Measurements from ENCODE around the gene F13B.
"Not testable (repeated sequence)": the region's sequence is repeated elsewhere in the genome, so short reads cannot be mapped to it uniquely, and the experiment has no call there.

The F13B gene

DNA sequence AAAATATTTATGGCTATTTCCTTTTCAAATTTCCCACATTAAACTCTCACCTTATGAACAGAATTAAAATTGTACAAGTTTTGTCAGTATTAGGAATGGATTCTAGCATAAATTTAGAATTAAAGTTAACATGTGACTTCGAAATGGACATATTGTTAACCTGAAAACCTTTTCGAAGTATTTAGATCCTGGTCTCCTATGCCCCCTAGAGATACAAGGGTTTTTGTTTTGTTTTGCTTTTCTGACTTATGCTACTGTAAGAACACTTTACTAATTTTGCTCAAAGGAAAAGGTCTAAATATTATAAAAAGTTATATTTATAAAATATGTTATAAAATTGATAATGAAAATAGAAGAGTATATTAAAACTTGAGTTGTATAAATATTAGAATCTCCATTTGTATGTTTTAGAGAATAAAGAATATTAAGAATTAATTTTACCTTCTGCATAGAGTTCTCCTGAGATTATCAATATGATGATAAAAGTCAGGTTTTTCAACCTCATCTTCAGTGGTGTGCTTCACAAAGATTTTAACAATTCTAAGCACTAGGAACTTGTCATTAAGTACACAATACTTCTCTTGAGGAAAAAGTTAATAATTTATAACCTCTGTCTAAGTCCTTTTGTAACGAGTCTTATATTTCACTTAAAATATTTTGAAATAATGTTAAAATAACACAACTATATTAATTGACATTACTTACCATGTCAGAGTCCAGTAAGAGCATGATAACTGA lies at the start of gene F13B:
F13B (minus strand) TSS at position 542 of the 738 bp plus-strand sequence; CDS start at position 505, 37 bp downstream.
- DNase-seq = no peak

DNA sequence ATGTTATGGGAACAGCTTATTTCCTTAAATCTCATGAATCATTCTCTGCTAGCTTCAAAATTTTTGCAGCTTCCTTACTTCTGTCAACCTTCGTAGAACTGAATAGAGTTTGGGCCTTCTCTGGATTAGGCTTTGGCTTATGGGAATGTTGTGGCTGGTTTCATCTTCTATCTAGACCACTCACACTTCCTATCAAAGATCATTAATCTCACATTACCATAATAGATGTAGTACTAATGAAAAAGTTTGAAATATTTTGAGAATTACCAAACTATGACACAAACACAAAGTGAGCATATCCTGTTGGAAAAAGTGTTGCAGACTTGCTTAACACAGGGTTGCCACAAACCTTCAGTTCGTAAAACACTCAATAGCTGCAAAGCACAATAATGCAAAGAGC lies 49.1 kb upstream of the F13B start:
- no peak for DNase-seq

DNA sequence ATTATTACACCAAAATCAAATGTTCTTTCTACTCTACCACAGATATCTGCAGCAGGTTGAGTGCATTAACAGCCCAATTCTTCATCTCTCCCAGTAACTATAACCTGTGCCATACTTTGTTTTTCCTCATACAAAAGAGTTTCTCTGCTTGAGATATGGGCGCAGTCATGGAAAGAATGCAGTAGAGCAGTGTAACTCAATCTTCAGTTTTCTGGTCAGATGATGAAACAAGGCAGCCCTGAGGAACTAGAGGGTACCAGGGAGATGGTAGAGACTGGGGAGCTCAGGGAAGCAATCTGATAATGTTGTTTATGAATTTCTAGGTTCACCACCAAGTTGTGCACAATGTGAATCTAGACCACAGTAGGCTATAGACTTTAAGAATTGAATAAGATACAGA lies 39.8 kb upstream of the F13B start:
- DNase-seq = no peak

DNA sequence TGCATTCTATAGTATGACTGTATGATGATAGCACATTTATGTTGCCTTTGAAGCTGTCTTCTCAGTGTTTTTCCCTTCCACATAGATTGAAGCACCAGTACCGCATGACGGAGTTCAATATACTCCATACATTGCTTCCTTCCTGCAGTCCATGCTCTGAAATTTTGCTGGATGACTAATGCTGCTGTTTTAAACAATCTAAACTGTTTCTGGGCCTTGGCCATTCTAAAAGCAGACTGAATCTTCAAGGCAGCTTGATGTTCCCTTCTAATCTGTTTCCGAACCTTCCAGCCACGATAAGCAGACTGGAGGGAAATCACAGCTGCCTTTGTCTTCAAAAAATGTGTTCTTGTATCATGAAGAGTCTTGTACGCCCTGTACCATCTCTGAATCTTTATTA lies 36.2 kb upstream of the F13B start:
- DNase-seq = no peak

GRCh38 chr1:197101978-197102377 lies 34.9 kb upstream of the F13B start:
- DNase-seq = no peak

DNA sequence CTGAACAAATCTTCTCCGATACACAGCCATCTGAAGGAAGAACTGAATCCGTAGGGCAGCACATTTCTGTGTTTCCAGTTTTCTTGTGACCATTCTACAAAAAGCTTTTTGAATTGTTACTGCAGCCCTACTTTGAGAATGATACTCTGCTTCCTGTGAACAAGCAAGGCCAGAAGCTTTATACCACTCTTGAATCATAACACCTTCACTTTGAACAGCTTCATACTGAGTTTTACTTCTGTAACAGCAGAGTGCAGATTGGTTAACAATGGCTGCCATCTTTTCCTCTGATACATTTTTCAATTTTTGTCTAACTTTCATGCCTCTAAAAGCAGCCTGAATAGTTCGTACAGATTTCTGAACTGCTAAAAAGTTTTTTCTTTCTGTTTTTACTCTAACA lies 33.6 kb upstream of the F13B start:
- DNase-seq = no peak

DNA sequence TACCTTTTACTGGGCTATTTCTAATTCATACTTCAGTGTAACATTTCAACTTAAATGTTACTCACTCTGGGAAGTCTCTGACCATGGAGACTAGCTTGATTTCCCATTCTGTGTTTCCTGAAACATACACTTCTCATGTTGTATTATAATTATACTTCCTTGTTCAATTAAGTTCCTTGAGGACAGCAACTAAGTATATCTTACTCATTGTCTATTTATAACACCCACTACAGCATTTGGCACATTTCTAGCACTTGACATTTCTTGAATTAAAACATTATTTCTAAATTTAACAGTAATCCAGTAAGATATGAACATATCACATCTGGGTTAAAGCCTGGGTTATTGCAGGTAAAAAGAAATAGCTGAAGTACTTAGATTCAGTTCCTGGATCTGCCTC lies 32.4 kb upstream of the F13B start:
- no peak for DNase-seq

DNA sequence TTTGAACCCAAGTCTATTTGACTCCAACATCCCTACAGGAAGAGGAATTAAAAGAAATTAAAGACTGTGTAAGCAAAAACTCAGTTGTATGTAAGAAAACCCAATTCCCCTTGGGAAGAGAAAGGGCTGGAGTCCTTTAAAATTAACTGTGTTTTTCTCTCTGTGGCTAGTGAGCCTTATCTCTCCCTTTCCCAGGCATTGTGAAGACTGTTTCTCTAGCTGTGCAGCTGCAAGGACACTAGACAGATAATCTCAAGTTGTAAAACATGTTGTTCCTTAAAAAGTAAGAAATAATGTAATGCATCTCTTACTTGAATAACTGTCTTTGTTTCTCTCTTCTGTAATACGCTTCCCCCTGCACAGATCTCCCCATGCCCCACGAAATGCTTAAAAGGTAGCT lies 29.9 kb upstream of the F13B start:
- DNase-seq = not testable (repeated sequence)

DNA sequence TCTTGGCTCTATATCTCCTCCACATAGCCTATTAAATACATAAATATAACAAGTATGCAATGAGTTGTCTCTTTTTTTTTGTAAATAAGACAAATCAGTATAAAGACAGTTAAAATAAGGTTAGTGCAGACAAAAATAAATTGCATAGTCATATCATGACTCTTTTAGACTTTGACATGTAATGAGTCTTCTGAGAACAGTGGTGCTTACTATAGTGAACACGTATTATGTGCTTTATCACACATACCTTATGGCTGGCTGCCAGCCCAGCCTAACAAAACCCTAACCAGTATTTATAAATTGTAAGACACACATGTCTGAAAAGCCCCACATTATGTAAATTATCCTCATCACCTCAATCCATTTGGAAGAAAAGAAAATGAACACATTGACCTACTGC lies 29.1 kb upstream of the F13B start:
- DNase-seq = no peak

GRCh38 chr1:197093226-197093885 lies 26.3 kb upstream of the F13B start:
- DNase-seq = no peak

DNA sequence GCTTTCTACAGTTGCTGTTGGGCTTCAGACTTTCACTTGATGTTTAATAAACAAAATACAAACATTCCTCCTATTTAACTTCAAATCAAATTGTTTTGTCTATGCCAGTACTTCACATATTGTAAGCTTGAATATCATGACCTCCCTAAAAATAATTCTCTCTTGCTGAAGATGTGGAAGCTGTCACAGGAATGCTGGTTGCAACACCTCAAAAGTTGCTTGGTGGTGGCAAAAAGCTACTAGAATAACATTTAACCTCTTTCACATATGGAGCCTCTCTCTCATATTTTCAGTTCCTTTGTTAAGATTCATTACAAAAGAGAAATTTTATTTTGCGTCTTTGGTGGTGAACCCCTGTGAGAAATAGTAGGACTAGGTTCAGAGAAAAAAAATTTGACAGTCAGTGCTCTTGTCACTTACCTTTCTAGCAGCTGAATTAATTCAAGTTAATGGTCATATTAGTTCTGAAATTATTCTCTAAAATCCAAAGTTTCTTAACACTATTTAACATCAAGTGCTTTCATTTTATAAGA lies 25.5 kb upstream of the F13B start:
- DNase-seq = no peak

GRCh38 chr1:197083474-197083873 lies 16.4 kb upstream of the F13B start:
- no peak for DNase-seq

GRCh38 chr1:197081117-197081753 lies 14.2 kb upstream of the F13B start:
- no peak for DNase-seq

DNA sequence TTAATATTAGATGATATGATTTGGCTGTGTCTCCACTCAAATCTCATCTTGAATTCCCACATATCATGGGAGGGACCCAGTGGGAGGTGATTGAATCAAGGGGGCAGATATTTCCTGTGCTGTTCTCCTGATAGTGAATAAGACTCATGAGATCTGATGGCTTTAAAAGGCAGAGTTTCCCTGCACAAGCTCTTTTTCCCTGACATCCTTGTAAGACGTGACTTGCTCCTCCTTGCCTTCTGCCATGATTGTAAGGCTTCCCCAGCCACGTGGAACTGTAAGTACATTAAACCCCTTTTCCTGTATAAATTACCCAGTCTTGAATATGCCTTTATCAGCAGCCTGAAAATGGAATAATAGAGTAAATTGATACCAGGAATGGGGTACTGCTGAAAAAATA lies 13.3 kb upstream of the F13B start:
- DNase-seq = no peak

GRCh38 chr1:197076585-197076984 lies 9.5 kb upstream of the F13B start:
- DNase-seq = no peak

GRCh38 chr1:197073978-197074377 lies 6.9 kb upstream of the F13B start:
- DNase-seq = no peak

DNA sequence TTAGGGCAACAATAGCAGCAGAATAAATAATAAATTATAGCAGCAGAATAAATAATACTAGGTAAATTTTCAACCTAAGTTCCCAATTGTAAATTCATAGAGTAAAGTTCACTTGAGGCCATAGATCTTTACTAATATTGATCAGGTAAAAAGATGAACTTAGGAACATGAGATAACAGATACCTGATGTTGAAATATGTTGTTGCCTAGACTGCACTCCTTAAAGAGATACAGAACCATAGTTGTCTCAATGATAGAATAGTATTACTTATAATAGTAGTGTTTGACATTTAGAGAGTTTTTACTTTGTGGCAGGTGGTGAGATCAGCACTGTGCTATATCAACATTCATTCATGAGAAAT lies 378 bp upstream of the F13B start:
- no peak for DNase-seq

DNA sequence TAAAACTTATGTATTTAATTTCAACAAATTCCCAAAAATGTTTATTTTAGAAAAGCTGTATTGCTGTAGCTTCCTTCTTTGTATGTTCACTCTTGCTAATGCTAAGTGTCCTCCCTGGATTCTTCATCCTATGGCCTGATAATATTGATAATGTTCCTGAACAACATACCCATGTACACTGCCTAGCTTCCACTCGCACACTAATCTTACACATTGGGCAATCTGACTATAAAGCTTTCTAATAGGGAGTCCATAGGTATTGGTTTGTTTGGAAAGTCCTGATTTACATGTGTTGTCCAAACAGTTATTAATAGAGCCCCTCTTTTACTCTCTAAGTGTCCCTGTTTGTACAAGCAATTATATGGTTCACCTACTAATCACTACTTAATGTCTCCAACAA lies 783 bp downstream of the F13B start:
- DNase-seq = no peak

DNA sequence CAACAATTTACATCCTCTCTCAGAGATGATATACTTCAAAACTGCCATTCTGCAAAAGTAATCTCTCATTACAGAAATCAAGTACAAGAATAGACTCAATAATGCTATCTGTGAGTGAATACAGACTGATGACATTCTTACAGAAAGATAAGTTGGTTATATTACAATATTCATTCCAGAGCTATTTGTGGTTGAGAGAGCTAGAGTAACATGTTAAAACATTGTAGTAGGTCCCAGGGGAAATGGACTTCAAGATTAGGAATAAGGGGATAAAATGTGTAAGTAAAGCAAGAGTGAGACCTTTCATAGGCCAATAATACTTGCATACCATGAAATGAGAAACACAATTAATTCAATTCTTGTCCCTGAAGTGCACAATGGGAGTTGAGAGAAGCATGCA lies 1.5 kb downstream of the F13B start:
- DNase-seq = no peak

- DNase-seq = no peak
These were observed 3.8 kb downstream of the F13B start for GRCh38 chr1:197063212-197063611.

DNA sequence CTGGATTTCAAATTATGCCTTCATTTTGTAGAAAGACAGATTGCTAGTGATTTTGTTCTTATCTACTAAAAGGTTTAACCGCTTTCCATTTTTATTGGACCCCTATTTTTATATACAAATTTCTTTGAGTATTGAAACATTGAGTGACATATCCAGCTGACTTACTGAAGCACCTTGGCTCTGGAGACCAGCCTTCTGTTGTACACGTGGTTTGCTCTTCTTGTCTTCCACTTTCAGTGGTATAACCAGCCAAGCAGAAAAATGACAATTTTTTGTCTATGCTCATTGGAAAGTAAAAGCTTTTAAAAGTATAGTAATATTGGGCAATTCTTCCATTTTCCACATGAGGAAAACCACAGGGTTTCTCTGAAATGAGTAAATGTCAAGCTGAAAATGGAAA lies 4.4 kb downstream of the F13B start:
- no peak for DNase-seq

DNA sequence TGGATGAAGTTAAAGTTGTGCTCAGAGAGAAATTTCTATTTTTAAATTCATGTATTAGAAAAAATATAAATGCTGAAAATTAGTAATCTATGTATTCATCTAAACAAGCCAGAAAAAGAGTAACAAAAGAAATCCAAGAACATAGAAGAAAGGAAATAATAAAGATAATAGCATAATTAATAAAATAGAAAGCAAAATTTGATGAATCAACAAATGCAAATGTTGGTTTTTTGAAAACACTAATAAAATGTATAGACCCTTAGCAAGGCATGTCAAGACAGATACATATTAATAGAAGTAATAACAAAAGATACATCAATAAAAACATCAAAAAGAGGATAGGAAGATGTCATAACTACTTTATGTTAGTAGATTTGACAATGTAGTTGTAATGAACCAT lies 18.0 kb downstream of the F13B start:
- DNase-seq = no peak

GRCh38 chr1:197042676-197043341 lies 24.3 kb downstream of the F13B start:
- peak; percentile 91 for DNase-seq
